HT-29 (cell line): ENCODE results near the gene PROCA1. TPM values are rescaled to one million over a fixed set of nuclear protein-coding genes. Genes with fewer than 3 reads are reported as not detected.

Source experiments
- DNase-seq: peaks from one replicate; pipeline ENCODE4 v3.0.0-alpha.2; 2015; ENCODE audit warnings: low spot score
- total RNA-seq: library from RNA; depleted of rRNA; stranded (reverse); fragments of >200 nt; shearing (Covaris generic); gene quantifications from 2 replicates; pipeline ENCODE4 v1.2.3, GENCODE V29; 2014

PROCA1 gene
- total RNA-seq, 1 experiment from 2014 or later = 3.8 TPM

DNA sequence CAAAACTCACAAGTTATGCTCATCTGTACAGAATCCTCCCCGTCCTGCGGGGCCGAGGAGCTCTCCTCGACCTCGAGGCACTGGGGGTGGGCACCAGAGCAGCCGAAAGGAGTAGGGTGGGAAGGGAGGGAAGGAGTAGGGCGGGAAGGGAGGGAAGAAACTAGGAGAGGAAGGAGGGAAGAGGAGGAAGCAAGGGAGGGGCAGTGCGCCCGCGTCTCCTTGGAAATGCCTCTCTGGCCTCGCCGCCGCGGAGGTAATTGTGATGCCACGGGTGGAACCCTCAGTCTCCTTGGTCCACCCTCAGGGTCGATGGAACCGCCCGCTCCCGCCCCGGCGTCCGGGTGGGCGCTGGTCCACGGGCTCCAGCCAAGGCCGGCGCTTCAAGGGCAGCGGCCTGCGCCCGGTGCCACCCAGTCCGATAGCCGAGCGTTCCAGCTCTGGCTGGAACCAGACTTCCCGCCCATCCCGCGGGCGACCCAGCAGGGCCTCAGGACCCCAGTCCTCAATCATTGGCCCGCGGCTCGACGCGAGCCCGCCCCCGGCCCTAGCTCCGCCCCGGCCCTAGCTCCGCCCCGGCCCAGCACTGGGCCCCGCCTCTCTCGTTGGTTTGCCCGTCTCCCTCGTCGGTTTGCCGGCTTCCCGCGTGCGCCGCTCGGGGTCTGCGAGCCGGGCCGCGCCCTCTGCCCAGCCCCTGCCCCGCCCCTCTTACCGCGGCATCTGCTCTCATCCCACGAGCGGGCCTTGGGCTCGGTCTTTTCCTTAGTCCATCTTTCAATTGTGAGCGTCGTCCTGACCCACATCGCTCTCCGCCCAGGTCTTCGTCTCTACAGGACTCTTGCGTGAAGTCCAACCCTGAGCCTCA is 596 bp downstream of the PROCA1 start:
- DNase-seq = peak; percentile 90

- DNase-seq = no peak
Measured at GRCh38 chr17:28707339-28707720, 4.4 kb downstream of the PROCA1 start.

DNA sequence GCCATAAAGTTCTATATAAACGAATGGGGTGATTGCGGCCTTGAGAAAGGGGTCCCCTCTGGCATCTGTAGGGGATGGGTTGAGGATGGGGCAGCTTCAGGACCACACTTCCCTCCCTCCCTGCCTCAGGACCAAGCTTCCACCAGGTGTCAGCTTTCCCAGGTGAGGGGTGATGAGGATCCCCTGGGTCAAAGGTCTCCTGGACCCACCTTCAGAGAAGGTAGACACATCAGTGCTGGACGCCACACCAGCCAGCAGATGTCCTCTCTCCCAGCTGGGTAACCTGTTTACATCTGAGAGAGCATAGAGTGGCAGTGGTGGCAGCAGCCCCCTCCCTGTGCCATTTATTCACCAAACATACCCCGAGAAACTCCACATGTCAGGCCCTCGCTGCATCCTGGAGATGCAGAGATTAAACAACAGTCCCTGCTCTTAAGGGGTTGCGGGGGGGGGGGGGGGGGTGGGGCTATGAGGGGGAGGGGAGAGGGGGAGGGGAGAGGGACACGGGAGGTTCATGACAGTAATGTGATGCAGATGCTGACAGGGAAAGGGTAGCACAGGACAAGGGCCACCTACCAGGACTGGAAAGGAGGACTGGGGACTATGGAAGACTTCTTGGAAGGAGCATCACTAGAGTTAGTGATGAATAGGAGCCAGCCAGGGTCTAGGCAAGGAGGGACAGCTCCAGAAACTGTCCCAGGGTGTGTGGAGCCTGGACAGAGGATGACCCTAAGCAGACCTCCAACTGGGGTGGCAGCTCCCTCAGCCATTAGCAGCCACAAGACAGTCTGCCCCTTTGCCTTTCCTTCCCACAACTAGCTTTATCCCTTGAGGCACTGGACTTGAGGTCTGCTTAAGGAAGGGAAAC is 5.0 kb downstream of the PROCA1 start:
- no peak for DNase-seq

GRCh38 chr17:28705728-28706334 is 5.9 kb downstream of the PROCA1 start:
- DNase-seq = no peak

DNA sequence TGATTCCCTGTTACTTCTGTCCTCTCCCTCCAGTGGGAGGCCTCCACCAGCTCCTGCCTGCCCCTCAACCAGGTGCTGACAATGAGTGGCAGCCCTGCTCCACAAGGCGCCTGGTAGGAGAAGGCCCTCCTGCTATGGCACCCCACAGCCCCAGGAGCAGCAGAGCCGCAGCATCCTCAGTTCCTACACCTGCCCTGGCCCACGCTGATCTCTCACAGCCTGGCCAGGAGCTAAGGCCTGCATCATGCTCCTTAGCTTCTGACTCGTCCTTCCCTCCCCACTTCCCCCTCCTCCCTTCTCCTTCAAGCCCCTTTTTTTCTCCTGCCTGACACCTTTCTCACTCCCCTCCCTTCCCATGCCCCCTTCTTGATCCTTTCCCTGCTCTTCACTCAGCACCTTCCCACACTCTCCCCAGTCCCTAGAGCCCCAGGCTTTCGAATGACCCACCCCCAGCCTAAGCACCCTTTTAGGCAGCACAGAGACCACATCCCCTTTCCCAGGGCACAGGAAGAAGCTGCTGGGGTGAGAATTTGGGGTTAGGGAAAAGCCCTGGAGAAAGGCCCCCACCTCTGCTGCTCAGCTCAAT is 6.5 kb downstream of the PROCA1 start:
- DNase-seq = no peak

GRCh38 chr17:28704219-28704858 is 7.3 kb downstream of the PROCA1 start:
- DNase-seq = no peak

DNA sequence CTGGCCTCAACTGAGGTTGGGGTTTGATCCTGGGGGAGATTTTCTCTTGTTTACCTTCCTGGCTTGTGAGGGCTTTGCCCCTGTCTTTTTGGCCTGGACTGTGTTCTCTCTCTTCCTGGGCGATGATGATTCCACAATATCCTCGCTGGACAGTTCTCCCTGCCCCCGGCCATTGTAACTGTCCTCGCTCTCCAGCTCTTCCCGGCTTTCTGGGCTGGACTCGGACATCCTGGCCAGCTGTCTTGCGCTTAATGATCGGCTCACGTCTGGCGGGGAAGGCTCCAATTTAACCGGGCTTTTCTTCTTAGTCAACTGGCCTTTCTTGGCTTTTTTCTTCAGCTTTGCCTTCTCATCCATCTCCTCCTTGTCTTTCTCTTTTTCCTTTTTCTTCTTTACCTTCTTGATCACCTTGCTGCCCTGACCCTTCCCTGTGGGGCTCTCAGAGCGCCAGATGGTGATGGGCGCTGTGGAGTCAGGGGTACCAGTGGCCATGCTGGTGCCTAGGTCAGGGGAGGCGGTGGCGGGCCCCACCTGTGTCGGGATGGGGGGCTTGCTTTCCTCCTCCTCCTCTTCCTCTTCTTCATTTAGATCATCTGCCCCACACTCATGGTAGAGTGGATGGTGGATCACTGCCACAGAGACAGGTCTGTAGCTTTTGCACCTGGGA is 8.0 kb downstream of the PROCA1 start:
- DNase-seq = no peak

GRCh38 chr17:28702752-28703150 is 8.9 kb downstream of the PROCA1 start:
- DNase-seq = no peak

GRCh38 chr17:28702026-28702751 is 9.5 kb downstream of the PROCA1 start:
- DNase-seq = no peak

DNA sequence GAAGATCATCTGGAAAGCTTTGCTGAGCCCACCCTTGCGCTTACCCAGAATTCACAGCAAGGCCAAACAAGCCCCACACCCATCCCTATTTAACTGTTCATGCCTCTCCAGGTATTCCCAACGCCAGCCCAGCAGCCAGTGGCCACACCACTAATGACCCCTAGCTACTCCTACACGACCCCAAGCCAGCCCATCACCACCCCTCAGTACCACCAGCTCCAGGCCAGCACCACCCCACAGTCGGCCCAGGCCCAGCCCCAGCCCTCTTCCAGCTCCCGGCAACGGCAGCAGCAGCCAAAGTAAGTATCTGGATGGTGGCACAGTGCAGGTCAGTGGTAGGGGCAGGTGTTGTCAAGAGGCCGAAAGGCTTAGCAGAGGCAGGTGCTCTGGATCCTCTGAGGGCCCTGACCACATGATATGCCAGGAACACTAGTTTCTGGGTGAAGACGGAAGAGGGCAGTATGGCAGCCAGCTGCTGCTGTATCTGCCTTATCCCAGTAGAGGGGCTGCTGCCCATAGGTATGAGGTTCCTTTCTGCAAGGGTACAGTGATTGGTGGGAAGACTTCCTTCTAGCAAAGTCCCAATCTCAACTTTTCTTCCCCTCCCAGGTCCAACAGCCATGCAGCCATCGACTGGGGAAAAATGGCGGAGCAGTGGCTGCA is 10.7 kb downstream of the PROCA1 start:
- no peak for DNase-seq

- no peak for DNase-seq
Measured at GRCh38 chr17:28700278-28700677, 11.4 kb downstream of the PROCA1 start.

- peak; percentile 95 for DNase-seq
Measured at GRCh38 chr17:28698253-28698941, 13.3 kb downstream of the PROCA1 start.

DNA sequence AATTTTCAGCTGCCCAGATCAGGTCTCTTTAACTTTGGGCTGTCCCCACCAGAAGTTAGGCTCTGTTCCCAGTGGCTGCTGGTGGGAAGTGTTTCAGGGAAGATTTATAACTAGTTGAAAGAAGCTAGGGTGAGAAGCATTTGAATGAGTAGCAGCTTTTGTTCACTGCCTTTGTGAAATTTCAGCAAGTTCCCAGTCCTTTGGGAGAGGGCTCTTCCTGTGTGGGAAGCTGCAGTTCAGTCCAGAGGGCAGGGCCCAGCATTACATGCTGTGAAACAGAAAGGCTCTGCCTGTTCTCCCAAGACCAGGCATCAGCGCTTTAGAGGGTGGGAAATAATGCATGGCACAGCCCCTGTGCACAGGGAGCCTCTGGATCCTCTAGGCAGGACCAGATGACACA is 17.8 kb downstream of the PROCA1 start:
- DNase-seq = no peak

DNA sequence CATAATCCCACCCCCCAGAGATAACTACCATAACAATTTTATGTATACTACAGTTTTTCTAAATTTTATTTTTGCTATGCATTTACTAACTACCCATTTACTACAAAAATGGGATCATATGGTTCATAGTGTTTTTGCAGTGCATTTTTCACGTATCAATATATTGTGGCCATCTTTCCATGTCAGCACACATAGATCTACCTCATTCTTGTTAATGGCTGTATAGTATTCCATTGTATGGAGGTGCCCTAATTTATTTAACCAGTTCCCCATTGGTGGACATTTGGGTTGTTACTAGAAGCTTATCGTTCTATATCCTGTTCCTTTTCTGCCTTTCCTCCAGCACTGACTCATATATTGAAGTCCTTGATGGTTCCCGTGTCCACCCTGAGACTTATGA is 22.7 kb downstream of the PROCA1 start:
- DNase-seq = no peak

- no peak for DNase-seq
Measured at GRCh38 chr17:28688481-28688880, 23.2 kb downstream of the PROCA1 start.

- DNase-seq = no peak
Measured at GRCh38 chr17:28686296-28686695, 25.4 kb downstream of the PROCA1 start.

- DNase-seq = no peak
Measured at GRCh38 chr17:28685366-28685765, 26.3 kb downstream of the PROCA1 start.

- peak; percentile 46 for DNase-seq
Measured at GRCh38 chr17:28684963-28685362, 26.7 kb downstream of the PROCA1 start.

DNA sequence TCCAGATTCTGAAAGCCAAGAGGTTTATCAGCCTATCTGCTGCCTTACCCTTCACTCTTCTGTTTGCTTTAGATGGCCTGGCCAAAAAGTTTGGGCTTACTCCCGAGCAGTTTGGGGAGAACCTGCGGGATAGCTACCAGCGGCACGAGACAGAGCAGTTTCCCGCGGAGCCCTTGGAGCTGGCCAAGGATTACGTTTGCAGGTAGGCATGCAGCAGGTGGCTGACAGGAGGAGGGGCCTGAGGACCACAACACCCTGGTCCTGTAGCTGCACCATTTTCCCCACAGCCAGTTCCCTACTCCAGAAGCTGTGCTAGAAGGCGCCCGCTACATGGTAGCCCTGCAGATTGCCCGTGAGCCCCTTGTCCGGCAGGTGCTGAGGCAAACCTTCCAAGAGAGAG is 29.0 kb downstream of the PROCA1 start:
- DNase-seq = no peak
